Trophoblast cell (in vitro differentiated cells and primary cell): ENCODE results near the gene AKAP7.

ENCODE experiments used
- DNase-seq, 2 donors: peaks; one replicate each; pipeline ENCODE4 v3.0.0-alpha.2; 2016
- H2AFZ ChIP-seq: 2 replicates; pipeline ENCODE4 v1.6.1; 2013; ENCODE audit warnings: low read length, moderate library complexity, mild to moderate bottlenecking; ENCODE audit not compliant: insufficient read depth, poor library complexity
- H2AK5ac ChIP-seq: 2 replicates; pipeline ENCODE4 v1.6.1; 2013; ENCODE audit warnings: mild to moderate bottlenecking, low read length
- H2BK120ac ChIP-seq: 2 replicates; pipeline ENCODE4 v1.6.1; 2013; ENCODE audit warnings: low read length, mild to moderate bottlenecking, moderate library complexity; ENCODE audit not compliant: insufficient read depth, poor library complexity
- H2BK12ac ChIP-seq: 2 replicates; pipeline ENCODE4 v1.6.1; 2013; ENCODE audit warnings: mild to moderate bottlenecking, low read length, moderate library complexity
- H2BK5ac ChIP-seq: 2 replicates; pipeline ENCODE4 v1.6.1; 2013; ENCODE audit warnings: low read length, low read depth, moderate library complexity, mild to moderate bottlenecking; ENCODE audit not compliant: poor library complexity
- H3K14ac ChIP-seq: 2 replicates; pipeline ENCODE4 v1.6.1; 2013; ENCODE audit warnings: mild to moderate bottlenecking, low read length
- H3K18ac ChIP-seq: 2 replicates; pipeline ENCODE4 v1.6.1; 2013; ENCODE audit warnings: mild to moderate bottlenecking, low read length
- H3K23ac ChIP-seq: 2 replicates; pipeline ENCODE4 v1.6.1; 2013; ENCODE audit warnings: low read length
- H3K27ac ChIP-seq: 2 replicates; pipeline ENCODE4 v1.5.1; 2013; ENCODE audit warnings: low read depth, mild to moderate bottlenecking, inconsistent platforms, low read length, moderate library complexity
- H3K27me3 ChIP-seq: 2 replicates; pipeline ENCODE4 v1.6.1; 2013; ENCODE audit warnings: inconsistent platforms, mild to moderate bottlenecking, low read length, moderate library complexity; ENCODE audit not compliant: insufficient read depth
- H3K36me3 ChIP-seq, 2 experiments: 1 replicate in 1 of 2; 2 replicates in 1 of 2; pipeline ENCODE4 v1.6.1; 2013; ENCODE audit warnings: low read length in 2 of 2, mild to moderate bottlenecking in 2 of 2, moderate library complexity in 1 of 2; ENCODE audit not compliant: insufficient read depth in 2 of 2, control insufficient read depth in 1 of 2
- H3K4ac ChIP-seq: 2 replicates; pipeline ENCODE4 v1.6.1; 2013; ENCODE audit warnings: low read depth, mild to moderate bottlenecking, low read length, moderate library complexity
- H3K4me1 ChIP-seq, 2 experiments: 1 replicate in 1 of 2; 2 replicates in 1 of 2; pipeline ENCODE4 v1.6.1; 2013; ENCODE audit warnings: low read length in 2 of 2, mild to moderate bottlenecking in 2 of 2, moderate library complexity in 1 of 2; ENCODE audit not compliant: insufficient read depth in 2 of 2, control insufficient read depth in 1 of 2
- H3K4me2 ChIP-seq: 2 replicates; pipeline ENCODE4 v1.6.1; 2013; ENCODE audit warnings: inconsistent platforms, mild to moderate bottlenecking, low read length, moderate library complexity
- H3K4me3 ChIP-seq: 2 replicates; pipeline ENCODE4 v1.5.1; 2013; ENCODE audit warnings: mild to moderate bottlenecking, low read depth, low read length, inconsistent platforms
- H3K79me1 ChIP-seq: one replicate; pipeline ENCODE4 v1.6.1; 2013; ENCODE audit warnings: low read length
- H3K79me2 ChIP-seq: 2 replicates; pipeline ENCODE4 v1.6.1; 2013; ENCODE audit warnings: low read length, mild to moderate bottlenecking; ENCODE audit not compliant: control insufficient read depth, insufficient read depth, poor library complexity
- H3K9ac ChIP-seq: 2 replicates; pipeline ENCODE4 v1.6.1; 2013; ENCODE audit warnings: mild to moderate bottlenecking, low read length
- H3K9me3 ChIP-seq: 2 replicates; pipeline ENCODE4 v1.6.1; 2013; ENCODE audit warnings: low read depth, mild to moderate bottlenecking, control low read depth, inconsistent platforms, low read length; ENCODE audit not compliant: insufficient read depth
- H4K12ac ChIP-seq: 2 replicates; pipeline ENCODE4 v1.6.1; 2013; ENCODE audit warnings: low read depth, mild to moderate bottlenecking, low read length, moderate library complexity
- H4K8ac ChIP-seq: 2 replicates; pipeline ENCODE4 v1.6.1; 2013; ENCODE audit warnings: low read depth, mild to moderate bottlenecking, low read length, moderate library complexity
- H4K91ac ChIP-seq: one replicate; pipeline ENCODE4 v1.6.1; 2013; ENCODE audit warnings: low read depth, mild to moderate bottlenecking, low read length, moderate library complexity
- WGBS: extraction: QIAGEN DNeasy Blood & Tissue Kit; methylation state at CpG from one replicate; pipeline ENCODE4 v1.1.7; 2013; ENCODE audit warnings: missing lambda C conversion rate; ENCODE audit not compliant: insufficient read length, insufficient coverage; ENCODE audit errors: extremely low coverage; 5-methylcytosine and 5-hydroxymethylcytosine counted together

Gene AKAP7

GRCh38 chr6:131132360-131132759, 2.9 kb upstream of the AKAP7 start:
- H3K4ac ChIP-seq, result no peak overlapping the region
- H3K4me1 ChIP-seq, result no peaks in the 10 kb centered on the region
- no peak overlapping the region for H2BK12ac ChIP-seq
- no peak overlapping the region for H2BK5ac ChIP-seq
- H3K4me2 ChIP-seq, result no peak overlapping the region
- WGBS, result no CpG with 5 or more reads among the region's 4 CpGs
- H3K36me3 ChIP-seq, result no peaks in the 10 kb centered on the region
- H3K14ac ChIP-seq, result no peak overlapping the region
- H3K18ac ChIP-seq, result no peak overlapping the region
- H2AFZ ChIP-seq, result no peak overlapping the region
- peaks cover 9% of the 10 kb centered on the region for H3K79me1 ChIP-seq
- H4K8ac ChIP-seq, result no peak overlapping the region
- no peaks in the 10 kb centered on the region for H3K27me3 ChIP-seq
- H4K12ac ChIP-seq, result no peak overlapping the region
- H2AK5ac ChIP-seq, result no peak overlapping the region
- H3K9ac ChIP-seq, result no peak overlapping the region
- H3K23ac ChIP-seq, result no peak overlapping the region
- no peak overlapping the region for H4K91ac ChIP-seq
- H2BK120ac ChIP-seq, result no peak overlapping the region
- no peak for DNase-seq
- no peak overlapping the region for H3K27ac ChIP-seq
- no peak overlapping the region for H3K4me3 ChIP-seq
- peaks cover 2% of the 10 kb centered on the region for H3K79me2 ChIP-seq
- no peaks in the 10 kb centered on the region for H3K9me3 ChIP-seq

GRCh38 chr6:131134220-131134979, 867 bp upstream of the AKAP7 start:
- Histone ChIP-seq H3K27ac (no peak overlapping the region), H3K14ac (no peak overlapping the region), H3K79me2 (peaks cover 2% of the 10 kb centered on the region), H2BK12ac (no peak overlapping the region), H4K91ac (no peak overlapping the region), H2AK5ac (no peak overlapping the region), H3K4me2 (no peak overlapping the region), H3K23ac (no peak overlapping the region), H3K27me3 (no peaks in the 10 kb centered on the region), H3K36me3 (no peaks in the 10 kb centered on the region), H4K8ac (no peak overlapping the region), H3K18ac (no peak overlapping the region), H2AFZ (no peak overlapping the region), H3K4me1 (no peaks in the 10 kb centered on the region), H2BK5ac (no peak overlapping the region), H3K9ac (no peak overlapping the region), H3K4me3 (no peak overlapping the region), H3K9me3 (no peaks in the 10 kb centered on the region), H4K12ac (no peak overlapping the region), H3K4ac (no peak overlapping the region), H3K79me1 (peaks cover 9% of the 10 kb centered on the region), H2BK120ac (no peak overlapping the region)
- DNase-seq, result no peak
- WGBS, result no CpG with 5 or more reads among the region's 14 CpGs

- Histone ChIP-seq H3K23ac (no peak overlapping the region), H3K27me3 (no peaks in the 10 kb centered on the region), H3K9ac (peak overlapping the region; percentile 14), H2BK120ac (no peak overlapping the region), H3K79me1 (peaks cover 9% of the 10 kb centered on the region), H2AFZ (peak overlapping the region; percentile 99), H3K4me1 (no peaks in the 10 kb centered on the region), H4K91ac (peak overlapping the region; percentile 88), H2BK12ac (no peak overlapping the region), H3K9me3 (no peaks in the 10 kb centered on the region), H3K79me2 (peaks cover 2% of the 10 kb centered on the region), H3K14ac (peak overlapping the region; percentile 92), H2BK5ac (peak overlapping the region; percentile 60), H3K4me3 (peak overlapping the region; percentile 78), H3K18ac (peak overlapping the region; percentile 80), H4K8ac (peak overlapping the region; percentile 93), H3K4ac (peak overlapping the region; percentile 64), H3K27ac (peak overlapping the region; percentile 68), H3K36me3 (no peaks in the 10 kb centered on the region), H2AK5ac (no peak overlapping the region), H4K12ac (peak overlapping the region; percentile 58), H3K4me2 (peak overlapping the region; percentile 76)
- no peak for DNase-seq
- no CpG with 5 or more reads among the region's 4 CpGs for WGBS
Observed at GRCh38 chr6:131134980-131135243, 355 bp upstream of the AKAP7 start.

- Histone ChIP-seq H2BK12ac (no peak overlapping the region), H2AFZ (peak overlapping the region; percentile 99), H3K27ac (no peak overlapping the region), H3K79me2 (peaks cover 2% of the 10 kb centered on the region), H3K14ac (peak overlapping the region; percentile 92), H3K4me1 (no peaks in the 10 kb centered on the region), H2AK5ac (no peak overlapping the region), H4K91ac (peak overlapping the region; percentile 88), H3K4me3 (peak overlapping the region; percentile 78), H2BK120ac (no peak overlapping the region), H4K8ac (peak overlapping the region; percentile 93), H2BK5ac (no peak overlapping the region), H3K4ac (no peak overlapping the region), H3K79me1 (peaks cover 9% of the 10 kb centered on the region), H4K12ac (peak overlapping the region; percentile 58), H3K4me2 (peak overlapping the region; percentile 76), H3K9me3 (no peaks in the 10 kb centered on the region), H3K27me3 (no peaks in the 10 kb centered on the region), H3K9ac (peak overlapping the region; percentile 78), H3K18ac (peak overlapping the region; percentile 72), H3K36me3 (no peaks in the 10 kb centered on the region), H3K23ac (no peak overlapping the region)
- peak; percentile 53 to 84 for DNase-seq
- no CpG with 5 or more reads among the region's 17 CpGs for WGBS
Observed at GRCh38 chr6:131136021-131136786, 937 bp downstream of the AKAP7 start.
